Measurements from ENCODE around the gene PPT2. TPM values are rescaled to one million over a fixed set of nuclear protein-coding genes. Genes with fewer than 3 reads are reported as not detected.

PPT2 gene
- total and polyA plus RNA-seq, 2 of the 13 experiments (the other 11 are each of a cell fraction or from before 2014, with no cell fraction given) = 39.2 to 61.8 TPM

- no peak for TF ChIP-seq ZNF614 (CRISPR knock-in tag; IDR thresholded peaks at IDR 0.05; ENCODE audit: borderline replicate concordance)
- peak; percentile 56 for TF ChIP-seq SAP130 (CRISPR knock-in tag; IDR thresholded peaks at IDR 0.05; ENCODE audit: low read depth)
- TF ChIP-seq ZBTB20 (CRISPR knock-in tag; IDR thresholded peaks at IDR 0.05; ENCODE audit: borderline replicate concordance, low read depth) = no peak
- no peak for TF ChIP-seq SOX6 (IDR thresholded peaks at IDR 0.05)
- TF ChIP-seq SOX6 (CRISPR knock-in tag; IDR thresholded peaks at IDR 0.05) = peak; percentile 73
- no peak for TF ChIP-seq SOX13 (IDR thresholded peaks at IDR 0.05)
- TF ChIP-seq SOX13 (CRISPR knock-in tag; conservative IDR thresholded peaks at IDR 0.05 in 1 of 2, IDR thresholded peaks at IDR 0.05 in 1 of 2) = peak in 1 of 2 experiments; percentile 77; a peak in 2 of 4 replicates
- TF ChIP-seq HCFC1 (IDR thresholded peaks at IDR 0.05; ENCODE audit: low read depth, low read length) = no peak
Observed at GRCh38 chr6:32174416-32174815, 20.5 kb downstream of the PPT2 start (continued).

- CTCF ChIA-PET (ENCODE audit: low intra/inter-chr PET ratio, low total read pairs) = no interaction called here
- H3K4me1 ChIP-seq (ENCODE audit: insufficient read depth, low read length) = peaks cover 60% of the 10 kb centered on the region
- TSS peak; percentile 53 for BruUV-seq (replicated peaks)
- in situ Hi-C loops (cut with HindIII; ENCODE audit: extremely low pct_ligation_motif_present, low pct_unique_long_range_greater_than_20kb) = no loop called here
- peaks cover 53% of the 10 kb centered on the region for H3K79me2 ChIP-seq (ENCODE audit: insufficient read depth, low read length)
- H3K4me3 ChIP-seq (replicated peaks in 1 of 3; ENCODE audit: insufficient read depth in 1 of 3, low read depth in 2 of 3, low read length in 3 of 3) = peak overlapping the region; percentile 96 to 98 (median 98)
- H4K20me1 ChIP-seq (ENCODE audit: insufficient read depth, low read length) = no peaks in the 10 kb centered on the region
- H3K27ac ChIP-seq (ENCODE audit: extremely low read length, insufficient read depth, low read length) = peak overlapping the region; percentile 55
- no peak for DNase-seq (ENCODE audit: low spot score)
- no peaks in the 10 kb centered on the region for H3K9me3 ChIP-seq (ENCODE audit: low read length)
- intact Hi-C loops (cut with micrococcal nuclease; ENCODE audit: unreplicated experiment) = loop anchor here (5.0 kb wide), 1 partner anchor 1092 kb away; no protein-coding TSS in a partner anchor
- no peak for FAIRE-seq
- 5% methylated on average over 2 of the region's 2 CpGs for WGBS (ENCODE audit: low lambda C conversion rate)
- ATAC-seq = no peak
- H2AFZ ChIP-seq (ENCODE audit: low read length) = no peak overlapping the region
- H3K4me2 ChIP-seq (ENCODE audit: low read depth, low read length) = peak overlapping the region; percentile 88
- POLR2A ChIA-PET = no interaction called here
- H3K27me3 ChIP-seq (ENCODE audit: control insufficient read depth in 1 of 2, insufficient read depth in 2 of 2, low read length in 2 of 2) = no peaks in the 10 kb centered on the region; a peak in 1 of 5 replicates
- peaks cover 9 to 19% of the 10 kb centered on the region in 2 experiments; a peak in 4 of 5 replicates for H3K36me3 ChIP-seq (replicated peaks in 1 of 2; ENCODE audit: control insufficient read depth in 1 of 2, insufficient read depth in 2 of 2, low read length in 2 of 2)
- H3K9ac ChIP-seq (ENCODE audit: insufficient read depth, low read depth, low read length) = peak overlapping the region; percentile 92
- TF ChIP-seq ATF5 (CRISPR knock-in tag; IDR thresholded peaks at IDR 0.05; ENCODE audit: low read depth) = 0 out of 2 replicates have a peak, but pooled peaks have one; percentile 27
- 0 out of 2 replicates have a peak, but pooled peaks have one; percentile 20 for TF ChIP-seq ZNF564 (CRISPR knock-in tag; IDR thresholded peaks at IDR 0.05)
- peak; percentile 36; the same call in 1 of the 2 replicates for TF ChIP-seq NR2F6 (IDR thresholded peaks at IDR 0.05)
- no peak for TF ChIP-seq NR2F6 (CRISPR knock-in tag; IDR thresholded peaks at IDR 0.05)
- peak; percentile 60; the same call in 1 of the 2 replicates for TF ChIP-seq GLI4 (CRISPR knock-in tag; IDR thresholded peaks at IDR 0.05; ENCODE audit: borderline replicate concordance)
- TF ChIP-seq NR0B2 (CRISPR knock-in tag; IDR thresholded peaks at IDR 0.05) = 0 out of 2 replicates have a peak, but pooled peaks have one; percentile 38
- TF ChIP-seq BRD4 (CRISPR knock-in tag; IDR thresholded peaks at IDR 0.05) = no peak
- TF ChIP-seq REL (CRISPR knock-in tag; conservative IDR thresholded peaks at IDR 0.05) = 0 out of 2 replicates have a peak, but pooled peaks have one; percentile 5
- TF ChIP-seq ELF4 (CRISPR knock-in tag; IDR thresholded peaks at IDR 0.05; ENCODE audit: borderline replicate concordance) = no peak
- TF ChIP-seq PCBP2 (optimal IDR thresholded peaks at IDR 0.05; ENCODE audit: low read depth, low read length, poor library complexity, severe bottlenecking) = peak; percentile 99
- 0 out of 2 replicates have a peak, but pooled peaks have one; percentile 18 for TF ChIP-seq ZSCAN25 (CRISPR knock-in tag; IDR thresholded peaks at IDR 0.05)
- no peak for TF ChIP-seq ARNTL (CRISPR knock-in tag; IDR thresholded peaks at IDR 0.05)
- no peak for TF ChIP-seq TEF (CRISPR knock-in tag; IDR thresholded peaks at IDR 0.05)
- 0 out of 2 replicates have a peak, but pooled peaks have one; percentile 11 for TF ChIP-seq ZBTB8A (CRISPR knock-in tag; IDR thresholded peaks at IDR 0.05; ENCODE audit: borderline replicate concordance, low read depth)
- no peak for TF ChIP-seq CEBPB (IDR thresholded peaks at IDR 0.05; ENCODE audit: borderline replicate concordance, low read depth, low read length)
Observed at GRCh38 chr6:32175322-32175710, 21.4 kb downstream of the PPT2 start.
